HUES6 (cell line): ENCODE data around the gene ZNF319.

Experiments used
- H3K27ac ChIP-seq: 2 replicates; pipeline ENCODE4 v1.7.0; 2013; ENCODE audit warnings: low read depth, mild to moderate bottlenecking, low read length, inconsistent platforms
- H3K27me3 ChIP-seq: 2 replicates; pipeline ENCODE4 v1.6.1; 2013; ENCODE audit warnings: low read length; ENCODE audit not compliant: control insufficient read depth, insufficient read depth
- H3K36me3 ChIP-seq: 2 replicates; pipeline ENCODE4 v1.6.1; 2013; ENCODE audit warnings: low read length; ENCODE audit not compliant: control insufficient read depth, insufficient read depth
- H3K4me1 ChIP-seq: 2 replicates; pipeline ENCODE4 v1.6.1; 2013; ENCODE audit warnings: low read length; ENCODE audit not compliant: control insufficient read depth, insufficient read depth
- H3K4me3 ChIP-seq: 2 replicates; pipeline ENCODE4 v1.5.1; 2013; ENCODE audit warnings: low read depth, low read length
- H3K9ac ChIP-seq: one replicate; pipeline ENCODE4 v1.6.1; 2013; ENCODE audit warnings: mild to moderate bottlenecking, low read length
- H3K9me3 ChIP-seq: 2 replicates; pipeline ENCODE4 v1.6.1; 2013; ENCODE audit warnings: low read depth, low read length; ENCODE audit not compliant: control insufficient read depth, insufficient read depth

Gene ZNF319

DNA sequence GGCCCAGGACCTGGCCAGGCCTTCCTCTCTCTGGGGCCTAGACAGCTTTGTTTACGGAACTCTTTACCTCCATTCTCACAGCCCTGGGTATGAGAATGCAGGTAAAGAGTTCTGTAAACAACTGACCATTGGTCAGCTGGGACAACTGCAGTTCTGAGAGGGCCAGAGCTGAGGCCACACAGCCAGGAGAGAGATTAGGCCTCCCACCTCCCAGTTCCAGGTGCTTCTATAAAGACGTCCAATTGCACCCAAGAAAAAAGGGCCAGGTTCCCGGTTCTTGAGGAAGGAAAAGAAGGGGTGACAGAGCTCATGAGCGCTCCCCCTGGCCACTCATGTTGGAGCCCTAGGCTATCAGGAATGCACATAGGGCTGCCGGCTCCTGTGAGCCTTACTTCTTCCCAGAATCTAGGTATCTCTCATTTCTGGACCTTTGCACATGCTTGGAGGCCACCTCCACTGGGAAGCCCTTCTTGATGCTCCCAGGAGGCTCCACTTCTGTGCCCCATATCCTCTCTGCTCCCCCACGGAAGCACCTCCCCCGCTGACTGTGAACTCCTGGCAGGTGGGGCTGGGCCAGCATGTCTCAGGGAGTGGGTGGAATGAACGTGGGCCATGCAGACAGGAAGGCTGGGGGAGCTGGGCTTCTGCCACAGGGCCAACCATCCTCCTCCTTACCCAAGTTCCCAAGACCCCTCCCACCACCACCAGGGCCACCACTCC, 42.6 kb downstream of the ZNF319 start:
- H3K36me3 ChIP-seq: no peaks in the 10 kb centered on the region
- H3K27me3 ChIP-seq: no peaks in the 10 kb centered on the region
- peaks cover 13% of the 10 kb centered on the region; the same call in 1 of the 2 replicates for H3K4me1 ChIP-seq
- H3K27ac ChIP-seq: no peak overlapping the region
- no peak overlapping the region for H3K9ac ChIP-seq
- H3K4me3 ChIP-seq: no peak overlapping the region
- no peaks in the 10 kb centered on the region for H3K9me3 ChIP-seq

DNA sequence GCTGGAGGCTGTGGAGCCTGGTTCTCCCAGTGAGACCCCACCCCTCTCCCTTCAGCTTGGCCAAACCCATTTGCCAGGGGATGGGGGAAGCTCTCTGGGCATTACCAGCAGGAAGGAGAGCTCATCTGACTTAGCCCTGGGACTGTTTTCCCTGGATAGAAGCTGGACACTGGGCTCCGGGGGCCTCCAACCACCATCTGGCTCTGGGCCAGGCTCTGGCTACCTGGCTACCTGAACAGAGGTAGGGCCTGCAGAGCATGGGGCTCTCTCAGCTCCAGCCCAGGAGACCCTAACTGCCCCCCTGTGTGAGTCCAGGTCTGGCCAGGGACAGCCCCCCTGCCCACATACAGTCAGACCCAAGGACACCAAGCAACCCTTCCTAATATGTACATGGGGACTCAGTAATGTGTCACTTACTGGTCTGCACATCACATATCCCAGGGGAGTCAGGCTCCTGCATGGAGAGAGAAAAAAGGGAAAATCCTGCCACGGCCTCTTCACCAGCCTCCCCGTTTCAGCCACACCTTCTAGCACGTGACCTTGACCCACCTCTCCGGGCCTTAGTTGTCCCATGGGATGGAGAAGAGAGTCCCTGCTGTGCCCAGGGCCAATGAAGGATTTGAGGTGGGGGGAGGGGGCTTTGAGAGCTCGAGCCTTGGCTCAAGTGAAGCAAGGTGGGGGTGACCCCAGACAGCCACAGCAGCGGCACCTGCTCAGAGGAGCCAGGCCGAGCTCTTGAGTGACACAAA, 43.4 kb downstream of the ZNF319 start:
- Histone ChIP-seq H3K9me3 (no peaks in the 10 kb centered on the region), H3K4me3 (no peak overlapping the region), H3K9ac (no peak overlapping the region), H3K36me3 (no peaks in the 10 kb centered on the region), H3K27me3 (no peaks in the 10 kb centered on the region), H3K27ac (no peak overlapping the region), H3K4me1 (peaks cover 13% of the 10 kb centered on the region; the same call in 1 of the 2 replicates)

DNA sequence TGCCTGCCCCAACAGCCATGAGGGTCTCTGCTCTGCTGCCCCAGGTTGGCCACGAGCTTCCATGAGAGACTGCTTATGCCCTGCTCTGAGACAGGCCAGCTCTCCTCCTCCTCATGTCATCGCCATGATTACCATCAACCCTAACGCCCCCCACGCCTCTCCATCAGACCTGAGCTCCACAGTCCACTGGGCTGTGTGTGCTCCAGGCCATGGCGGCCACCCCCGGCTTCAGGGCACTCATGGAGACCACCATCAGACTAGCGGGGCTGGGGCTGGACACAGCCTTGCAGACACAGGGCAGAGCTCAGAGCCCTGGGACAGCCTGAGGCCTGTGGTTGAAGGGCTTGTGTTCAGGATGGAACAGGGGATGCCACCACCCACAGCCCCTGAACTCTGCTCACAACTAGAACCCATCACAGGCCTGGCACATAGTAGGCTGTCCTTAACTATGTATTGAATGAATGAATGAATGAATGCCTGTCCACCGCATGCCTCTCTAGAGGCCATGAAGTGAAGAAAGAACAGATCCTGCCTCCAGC, 44.1 kb downstream of the ZNF319 start:
- H3K4me3 ChIP-seq: no peak overlapping the region

DNA sequence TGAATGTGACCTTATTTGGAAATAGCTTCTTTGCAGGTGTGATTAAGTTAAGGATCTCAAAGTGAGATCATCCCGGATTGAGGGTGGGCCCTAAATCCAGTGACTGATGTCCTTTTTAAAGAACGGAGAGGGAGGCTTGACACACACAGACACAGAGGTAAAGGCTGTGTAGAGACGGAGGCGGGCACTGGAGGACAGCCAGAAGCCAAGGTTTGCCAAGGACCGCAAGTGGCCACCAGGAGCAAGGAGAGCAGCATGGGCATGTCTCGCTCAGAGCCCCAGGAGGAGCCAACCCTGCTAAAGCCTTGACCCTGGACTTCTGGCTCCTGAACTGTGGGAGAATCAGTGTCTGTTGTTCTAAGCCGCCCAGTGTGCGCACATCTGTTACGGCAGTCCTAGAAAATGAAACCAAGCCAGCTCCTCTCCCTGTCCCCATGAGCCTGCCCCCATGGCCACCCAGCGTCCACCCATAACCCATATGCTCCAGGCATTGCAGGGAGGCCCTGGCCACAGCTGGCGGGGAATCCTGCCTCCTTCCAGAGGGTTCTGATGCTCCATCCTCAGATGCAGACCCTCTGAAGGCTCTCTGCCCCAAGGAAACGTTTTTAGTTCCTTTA, 44.8 kb downstream of the ZNF319 start:
- peaks cover 13% of the 10 kb centered on the region; the same call in 1 of the 2 replicates for H3K4me1 ChIP-seq
- H3K27ac ChIP-seq: no peak overlapping the region
- no peaks in the 10 kb centered on the region for H3K27me3 ChIP-seq
- H3K9ac ChIP-seq: no peak overlapping the region
- no peaks in the 10 kb centered on the region for H3K36me3 ChIP-seq
- no peak overlapping the region for H3K4me3 ChIP-seq
- no peaks in the 10 kb centered on the region for H3K9me3 ChIP-seq

More for the DNA sequence above, 44.1 kb downstream of the ZNF319 start:
- H3K9ac ChIP-seq: no peak overlapping the region
- H3K4me1 ChIP-seq: peaks cover 13% of the 10 kb centered on the region; the same call in 1 of the 2 replicates
- no peak overlapping the region for H3K27ac ChIP-seq
- H3K9me3 ChIP-seq: no peaks in the 10 kb centered on the region
- no peaks in the 10 kb centered on the region for H3K27me3 ChIP-seq
- H3K36me3 ChIP-seq: no peaks in the 10 kb centered on the region

DNA sequence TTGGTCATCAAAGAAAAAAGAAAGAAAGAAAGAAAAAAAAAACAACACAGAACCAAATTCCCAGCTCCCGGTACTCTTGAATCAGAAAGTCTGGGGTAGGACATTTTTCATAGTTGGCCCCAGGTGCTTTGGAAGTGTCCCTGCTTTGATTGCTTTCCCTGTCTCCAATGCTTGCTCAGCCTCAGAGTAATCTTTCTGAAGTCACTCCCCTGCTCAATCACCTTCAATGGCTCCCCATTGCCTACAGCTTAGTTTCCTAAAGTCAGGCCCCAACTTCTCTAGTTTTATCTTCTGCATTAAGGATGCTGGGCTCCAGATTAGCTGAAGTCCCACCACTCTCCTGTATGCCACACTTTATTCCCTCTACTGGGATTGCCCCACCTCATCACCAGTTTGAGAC, 46.6 kb downstream of the ZNF319 start:
- Histone ChIP-seq H3K4me1 (peaks cover 18% of the 10 kb centered on the region), H3K27me3 (no peaks in the 10 kb centered on the region), H3K4me3 (no peak overlapping the region), H3K9me3 (no peaks in the 10 kb centered on the region), H3K9ac (no peak overlapping the region), H3K27ac (no peak overlapping the region), H3K36me3 (no peaks in the 10 kb centered on the region)

DNA sequence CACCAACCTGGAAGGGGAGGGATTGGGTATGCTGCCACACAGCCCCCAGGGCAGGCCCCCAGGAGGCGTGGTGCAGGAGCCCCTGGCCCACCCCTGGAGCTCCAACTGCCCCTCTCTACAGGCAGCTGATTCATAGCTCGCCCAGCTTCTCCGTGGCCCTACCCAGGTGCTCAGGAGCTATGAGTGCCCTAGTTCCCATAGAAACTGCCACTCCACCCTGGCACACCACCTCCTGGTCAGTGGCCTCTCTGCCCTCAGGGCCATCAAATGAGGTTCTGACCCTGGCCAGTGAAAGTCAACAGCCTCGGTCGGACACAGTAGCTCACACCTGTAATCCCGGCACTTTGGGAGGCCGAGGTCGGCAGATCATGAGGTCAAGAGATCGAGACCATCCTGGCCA, 47.6 kb downstream of the ZNF319 start:
- H3K4me3 ChIP-seq: no peak overlapping the region
- H3K9ac ChIP-seq: no peak overlapping the region
- no peak overlapping the region for H3K27ac ChIP-seq
- H3K9me3 ChIP-seq: no peaks in the 10 kb centered on the region
- H3K4me1 ChIP-seq: peaks cover 13% of the 10 kb centered on the region
- H3K36me3 ChIP-seq: no peaks in the 10 kb centered on the region
- no peaks in the 10 kb centered on the region for H3K27me3 ChIP-seq

DNA sequence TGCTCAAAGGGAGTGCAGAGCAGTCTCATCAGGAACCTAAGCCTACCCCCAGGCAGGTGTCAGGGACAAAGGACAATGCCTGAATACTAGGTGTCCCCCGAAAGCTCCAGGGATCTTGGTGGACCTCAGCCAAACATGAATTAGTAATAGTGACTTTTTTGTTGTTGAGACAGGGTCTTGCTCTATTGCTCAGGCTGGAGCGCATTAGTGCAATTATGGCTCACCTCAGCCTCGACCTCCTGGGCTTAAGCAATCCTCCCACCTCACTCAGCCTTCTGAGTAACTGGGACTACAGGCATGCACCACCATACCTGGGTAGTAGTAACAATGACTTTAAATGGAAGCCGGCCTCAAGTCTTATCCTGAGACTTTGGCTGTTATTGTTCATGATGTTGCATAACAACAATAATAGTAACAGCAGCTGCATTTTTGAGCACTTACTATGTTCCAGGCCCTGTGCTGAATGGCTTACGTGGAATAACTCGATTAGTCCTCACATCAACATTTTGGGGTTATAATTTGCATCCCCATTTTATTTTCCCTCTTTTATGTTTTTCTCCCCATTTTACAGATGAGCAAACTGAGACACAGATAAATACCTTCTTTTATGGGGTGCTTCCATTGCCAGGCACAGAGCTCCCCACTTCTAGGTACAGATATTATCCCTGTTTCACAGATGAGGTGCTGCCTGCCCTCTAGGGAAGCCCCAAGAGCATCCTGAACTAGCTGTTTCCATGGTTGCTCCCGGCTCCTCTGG, 49.1 kb downstream of the ZNF319 start:
- no peaks in the 10 kb centered on the region for H3K27me3 ChIP-seq
- no peak overlapping the region for H3K9ac ChIP-seq
- H3K9me3 ChIP-seq: no peaks in the 10 kb centered on the region
- H3K27ac ChIP-seq: no peak overlapping the region
- no peaks in the 10 kb centered on the region for H3K36me3 ChIP-seq
- peaks cover 5% of the 10 kb centered on the region; the same call in 1 of the 2 replicates for H3K4me1 ChIP-seq
- no peak overlapping the region for H3K4me3 ChIP-seq

DNA sequence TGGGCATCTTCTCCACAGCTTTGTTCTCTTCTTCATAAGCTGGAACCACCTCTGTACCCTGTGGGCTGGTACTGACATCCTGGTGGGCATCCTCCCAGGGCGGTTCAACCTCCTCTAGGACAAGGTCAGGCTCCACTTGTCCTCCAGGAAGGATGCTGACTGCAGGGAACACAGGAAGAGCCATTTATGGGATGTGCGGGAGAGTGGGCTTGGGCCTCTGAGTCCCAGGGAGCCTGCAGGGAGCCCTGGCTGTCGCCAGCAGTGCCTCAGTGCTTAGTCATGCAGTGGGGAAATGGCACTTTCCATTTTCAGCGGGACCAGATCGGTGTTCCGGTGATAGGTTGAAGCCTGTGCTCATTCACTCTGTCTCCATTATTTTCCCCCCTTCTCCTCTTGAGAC, 50.1 kb downstream of the ZNF319 start:
- Histone ChIP-seq H3K36me3 (no peaks in the 10 kb centered on the region), H3K4me1 (peaks cover 5% of the 10 kb centered on the region; the same call in 1 of the 2 replicates), H3K27me3 (no peaks in the 10 kb centered on the region), H3K4me3 (no peak overlapping the region), H3K9ac (no peak overlapping the region), H3K9me3 (no peaks in the 10 kb centered on the region), H3K27ac (no peak overlapping the region)

DNA sequence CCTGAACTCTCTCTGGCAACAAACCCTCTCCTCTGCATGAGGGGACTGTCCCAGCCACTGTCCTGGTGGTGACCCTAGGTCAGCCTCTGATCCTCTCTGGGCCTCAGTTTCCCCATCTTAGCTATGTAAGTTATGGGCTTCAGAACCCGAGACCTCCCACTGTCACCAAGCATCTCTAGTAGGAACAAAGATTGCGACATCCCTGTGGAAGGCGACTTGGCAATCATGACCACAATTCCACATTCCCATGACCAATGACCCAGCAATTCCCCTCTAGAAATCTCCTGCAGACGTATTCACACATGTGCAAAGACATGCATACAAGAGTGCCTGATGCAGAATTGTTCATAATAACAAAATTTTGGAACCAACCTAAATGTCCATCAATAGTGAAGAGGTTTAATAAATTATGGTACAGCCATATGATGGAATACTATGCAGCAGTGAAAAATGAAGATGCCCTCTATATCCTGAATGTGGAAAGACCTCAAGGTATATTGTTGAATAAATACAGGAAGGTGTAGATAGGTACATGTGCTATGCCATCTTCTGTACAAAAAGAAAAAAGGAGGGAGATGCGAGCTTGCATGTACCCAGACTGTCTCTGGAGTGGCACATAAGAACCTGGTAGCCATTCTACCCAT, 50.8 kb downstream of the ZNF319 start:
- no peaks in the 10 kb centered on the region for H3K36me3 ChIP-seq
- H3K4me1 ChIP-seq: peaks cover 5% of the 10 kb centered on the region; the same call in 1 of the 2 replicates
- no peak overlapping the region for H3K4me3 ChIP-seq
- no peak overlapping the region for H3K9ac ChIP-seq
- H3K9me3 ChIP-seq: no peaks in the 10 kb centered on the region
- no peaks in the 10 kb centered on the region for H3K27me3 ChIP-seq
- no peak overlapping the region for H3K27ac ChIP-seq

DNA sequence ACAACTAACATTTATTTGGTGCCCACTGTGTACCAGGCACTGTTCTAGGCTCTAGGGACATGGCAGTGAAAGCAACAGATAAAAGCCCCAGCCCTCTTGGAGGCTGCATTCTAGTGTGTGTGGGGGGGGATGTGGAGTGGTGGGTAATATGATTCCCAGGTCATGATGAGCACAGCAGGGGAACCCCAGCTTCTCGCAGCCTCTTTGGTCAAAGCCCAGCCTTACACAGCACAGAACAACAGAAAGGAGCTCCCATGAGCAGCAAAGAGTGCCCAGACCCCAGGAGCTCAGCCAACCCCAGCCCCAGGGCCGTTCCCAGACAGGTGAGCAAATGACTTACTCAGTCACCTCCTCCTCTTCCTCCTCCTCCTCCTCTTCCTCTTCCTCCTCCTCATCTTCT, 51.5 kb downstream of the ZNF319 start:
- no peaks in the 10 kb centered on the region for H3K36me3 ChIP-seq
- no peak overlapping the region for H3K27ac ChIP-seq
- H3K9ac ChIP-seq: no peak overlapping the region
- H3K4me1 ChIP-seq: peaks cover 5% of the 10 kb centered on the region; the same call in 1 of the 2 replicates
- H3K9me3 ChIP-seq: no peaks in the 10 kb centered on the region
- no peaks in the 10 kb centered on the region for H3K27me3 ChIP-seq
- no peak overlapping the region for H3K4me3 ChIP-seq
